IMR-90 (cell line): ENCODE results near the gene GJA8. TPM values are rescaled to one million over a fixed set of nuclear protein-coding genes. Genes with fewer than 3 reads are reported as not detected.

ENCODE experiments used
- ATAC-seq: fragments of 200-7000 bp; cut with Tn5 transposase; 2 replicates; pipeline ENCODE4 v1.9.1; 2020; ENCODE audit warnings: low read depth, mild to moderate bottlenecking, moderate library complexity
- Bru-seq: library from RNA; stranded (reverse); fragments of 400-500 nt; gene quantifications from one replicate; lab custom pipeline; 2021; lab: Mats Ljungman, UMichigan
- BruChase-seq, 2 experiments: library from RNA; stranded (reverse); fragments of 400-500 nt; gene quantifications; one replicate each; lab custom pipeline; 2021; lab: Mats Ljungman, UMichigan
- BruUV-seq: library from RNA; stranded (reverse); fragments of 400-500 nt; replicated peaks from 2 replicates; lab custom pipeline; 2021; lab: Mats Ljungman, UMichigan
- CTCF ChIA-PET: fragments of 300-600 bp; formaldehyde crosslinking; extraction: SDS; loops from one replicate; lab custom pipeline; 2021; ENCODE audit warnings: antibody characterized with exemption; lab: Yijun Ruan, JAX
- POLR2A ChIA-PET: fragments of 300-600 bp; sonication (Branson Sonifier 250); formaldehyde crosslinking; loops from one replicate; lab custom pipeline; 2022; ENCODE audit warnings: antibody characterized with exemption; ENCODE audit not compliant: unreplicated experiment; lab: Charles Lee
- DNase-seq: peaks from one replicate; pipeline ENCODE4 v3.0.0; 2013
- H2AFZ ChIP-seq: replicated peaks from 2 replicates; pipeline ENCODE3; 2013; ENCODE audit warnings: low read length, mild to moderate bottlenecking; ENCODE audit not compliant: poor library complexity
- H2AK5ac ChIP-seq: 2 replicates; pipeline ENCODE4 v1.6.1; 2013; ENCODE audit warnings: low read depth, low read length, inconsistent platforms
- H2AK9ac ChIP-seq: replicated peaks from 2 replicates; pipeline ENCODE3; 2013; ENCODE audit warnings: mild to moderate bottlenecking, low read depth, low read length, moderate library complexity; ENCODE audit not compliant: poor library complexity
- H2BK120ac ChIP-seq: 2 replicates; pipeline ENCODE4 v1.6.1; 2013; ENCODE audit warnings: low read depth, low read length, inconsistent platforms
- H2BK15ac ChIP-seq: 3 replicates; pipeline ENCODE4 v1.6.1; 2013; ENCODE audit warnings: low read depth, low read length, inconsistent platforms
- H2BK20ac ChIP-seq: 2 replicates; pipeline ENCODE4 v1.6.1; 2013; ENCODE audit warnings: low read depth, mild to moderate bottlenecking, inconsistent platforms, low read length, moderate library complexity
- H2BK5ac ChIP-seq: 2 replicates; pipeline ENCODE4 v1.6.1; 2013; ENCODE audit warnings: mild to moderate bottlenecking, low read depth, low read length, inconsistent platforms; ENCODE audit not compliant: poor library complexity, severe bottlenecking
- H3K14ac ChIP-seq: replicated peaks from 2 replicates; pipeline ENCODE4 v1.6.1; 2013; ENCODE audit warnings: low read depth, low read length, inconsistent platforms
- H3K18ac ChIP-seq: 2 replicates; pipeline ENCODE4 v1.6.1; 2013; ENCODE audit warnings: low read depth, low read length, control low read depth
- H3K23ac ChIP-seq: 2 replicates; pipeline ENCODE4 v1.6.1; 2013; ENCODE audit warnings: low read depth, low read length, inconsistent platforms
- H3K27ac ChIP-seq: 2 replicates; pipeline ENCODE4 v1.5.1; 2013; ENCODE audit warnings: mild to moderate bottlenecking, control low read depth, low read length; ENCODE audit not compliant: insufficient read depth
- H3K27me3 ChIP-seq: 2 replicates; pipeline ENCODE4 v1.6.1; 2013; ENCODE audit warnings: low read length; ENCODE audit not compliant: control insufficient read depth, insufficient read depth
- H3K36me3 ChIP-seq: 2 replicates; pipeline ENCODE4 v1.6.1; 2013; ENCODE audit warnings: low read length, mixed read lengths; ENCODE audit not compliant: control insufficient read depth, insufficient read depth
- H3K4ac ChIP-seq: 2 replicates; pipeline ENCODE4 v1.6.1; 2013; ENCODE audit warnings: low read depth, low read length, inconsistent platforms
- H3K4me1 ChIP-seq: 2 replicates; pipeline ENCODE4 v1.6.1; 2013; ENCODE audit warnings: low read length, mixed read lengths; ENCODE audit not compliant: control insufficient read depth, insufficient read depth
- H3K4me2 ChIP-seq: 2 replicates; pipeline ENCODE4 v1.6.1; 2013; ENCODE audit warnings: low read depth, mild to moderate bottlenecking, control low read depth, low read length, moderate library complexity
- H3K4me3 ChIP-seq: 2 replicates; pipeline ENCODE4 v1.5.1; 2013; ENCODE audit warnings: low read depth, mild to moderate bottlenecking, control low read depth, low read length, moderate library complexity; ENCODE audit not compliant: insufficient read depth
- H3K56ac ChIP-seq: 2 replicates; pipeline ENCODE4 v1.6.1; 2013; ENCODE audit warnings: low read length, inconsistent platforms; ENCODE audit not compliant: insufficient read depth; ENCODE audit errors: extremely low read depth
- H3K79me1 ChIP-seq, 2 experiments: 2 replicates each; pipeline ENCODE4 v1.6.1; 2013; ENCODE audit warnings: low read length in 2 of 2, inconsistent platforms in 1 of 2, low read depth in 1 of 2
- H3K9ac ChIP-seq: 2 replicates; pipeline ENCODE4 v1.6.1; 2013; ENCODE audit warnings: low read depth, low read length, control low read depth
- H3K9me1 ChIP-seq: 2 replicates; pipeline ENCODE4 v1.6.1; 2013; ENCODE audit warnings: low read length, inconsistent platforms; ENCODE audit not compliant: insufficient read depth
- H3K9me3 ChIP-seq: 2 replicates; pipeline ENCODE4 v1.6.1; 2013; ENCODE audit warnings: low read length; ENCODE audit not compliant: control insufficient read depth, insufficient read depth
- H4K20me1 ChIP-seq: 2 replicates; pipeline ENCODE4 v1.6.1; 2013; ENCODE audit warnings: low read length, inconsistent platforms; ENCODE audit not compliant: insufficient read depth
- H4K5ac ChIP-seq: 2 replicates; pipeline ENCODE4 v1.6.1; 2013; ENCODE audit warnings: mild to moderate bottlenecking, low read depth, low read length, control low read depth
- H4K8ac ChIP-seq, 2 experiments: 2 replicates each; pipeline ENCODE4 v1.6.1; 2013; ENCODE audit warnings: low read depth in 2 of 2, low read length in 2 of 2, control low read depth in 1 of 2, inconsistent platforms in 1 of 2
- H4K91ac ChIP-seq: 2 replicates; pipeline ENCODE4 v1.6.1; 2013; ENCODE audit warnings: low read depth, low read length, inconsistent platforms; ENCODE audit not compliant: insufficient read depth
- BHLHE40 ChIP-seq: fragments of 150-350 bp; IDR thresholded peaks from 2 replicates; pipeline ENCODE4 v1.6.1; 2016; ENCODE audit warnings: mild to moderate bottlenecking, low read depth, low read length
- CEBPB ChIP-seq: IDR thresholded peaks from 2 replicates; pipeline ENCODE4 v1.6.1; 2012; ENCODE audit warnings: low read depth, low read length, improper control_type of control experiment
- CHD1 ChIP-seq: IDR thresholded peaks from 2 replicates; pipeline ENCODE4 v1.6.1; 2012; ENCODE audit warnings: low read depth, low read length, improper control_type of control experiment
- CTCF ChIP-seq: conservative IDR thresholded peaks from 2 replicates; pipeline ENCODE4 v1.5.1; 2012; ENCODE audit warnings: mild to moderate bottlenecking, low read depth, low read length, improper control_type of control experiment
- ELK1 ChIP-seq: fragments of 150-350 bp; IDR thresholded peaks from 2 replicates; pipeline ENCODE4 v1.6.1; 2016; ENCODE audit warnings: low read depth, mild to moderate bottlenecking, low read length, moderate library complexity, borderline replicate concordance
- FOS ChIP-seq: fragments of 150-350 bp; IDR thresholded peaks from 2 replicates; pipeline ENCODE4 v1.6.1; 2016; ENCODE audit warnings: low read depth, low read length
- MAFK ChIP-seq: IDR thresholded peaks from 2 replicates; pipeline ENCODE4 v1.6.1; 2012; ENCODE audit warnings: low read depth, low read length, improper control_type of control experiment
- MAZ ChIP-seq: IDR thresholded peaks from 2 replicates; pipeline ENCODE4 v1.6.1; 2012; ENCODE audit warnings: low read depth, mild to moderate bottlenecking, low read length, improper control_type of control experiment, moderate library complexity, borderline replicate concordance
- MXI1 ChIP-seq: IDR thresholded peaks from 2 replicates; pipeline ENCODE4 v1.6.1; 2012; ENCODE audit warnings: low read depth, mild to moderate bottlenecking, low read length, moderate library complexity, borderline replicate concordance
- NFE2L2 ChIP-seq: fragments of 150-350 bp; IDR thresholded peaks from 2 replicates; pipeline ENCODE4 v1.6.1; 2016; ENCODE audit warnings: low read depth, mild to moderate bottlenecking, low read length
- POLR2A ChIP-seq: IDR thresholded peaks from 2 replicates; pipeline ENCODE4 v1.6.1; 2012; ENCODE audit warnings: mild to moderate bottlenecking, low read depth, low read length
- RCOR1 ChIP-seq: IDR thresholded peaks from 2 replicates; pipeline ENCODE4 v1.6.1; 2012; ENCODE audit warnings: mild to moderate bottlenecking, low read length, improper control_type of control experiment; ENCODE audit not compliant: insufficient replicate concordance
- RFX5 ChIP-seq: IDR thresholded peaks from 2 replicates; pipeline ENCODE4 v1.8.0; 2012; ENCODE audit warnings: low read depth, mild to moderate bottlenecking, low read length, moderate library complexity
- SMC3 ChIP-seq: fragments of 150-350 bp; IDR thresholded peaks from 2 replicates; pipeline ENCODE4 v1.6.1; 2016; ENCODE audit warnings: low read depth, mild to moderate bottlenecking, antibody characterized with exemption, low read length, moderate library complexity
- USF2 ChIP-seq: fragments of 150-350 bp; IDR thresholded peaks from 2 replicates; pipeline ENCODE4 v1.6.1; 2017; ENCODE audit warnings: mild to moderate bottlenecking, antibody characterized with exemption, low read length, low read depth
- WGBS, 2 experiments: methylation state at CpG; one replicate each; pipeline versions ENCODE4 v1.1.5 to v1.1.7; 2013; ENCODE audit warnings: missing lambda C conversion rate in 2 of 2; ENCODE audit not compliant: insufficient read length in 1 of 2; ENCODE audit errors: extremely low coverage in 2 of 2; 5-methylcytosine and 5-hydroxymethylcytosine counted together
- dilution Hi-C: fragments of 300-500 bp; cut with HindIII; formaldehyde crosslinking; loops from one replicate; pipeline ENCODE4 v1.14.3; 2018; ENCODE audit warnings: low sequenced_read_pairs; ENCODE audit not compliant: unreplicated experiment
- in situ Hi-C: fragments of 300-500 bp; cut with MboI; formaldehyde crosslinking; loops from 3 replicates; pipeline ENCODE4 v1.14.3; 2019; ENCODE audit warnings: low sequenced_read_pairs, inconsistent platforms, mixed read lengths
- intact Hi-C: fragments of 100-400 bp; cut with micrococcal nuclease; formaldehyde crosslinking; loops from 2 replicates; pipeline ENCODE4 v1.10.0; 2022
- long read RNA-seq: library from polyadenylated mRNA; unstranded; transcript quantifications from one replicate; pipeline ENCODE4 v2.0.0, GENCODE V29; 2021; ENCODE audit not compliant: unreplicated experiment
- polyA plus RNA-seq, 3 experiments: library from polyadenylated mRNA; depleted of rRNA; stranded (reverse); fragments of >200 nt; gene quantifications; 2 replicates each; pipeline ENCODE4 v1.2.3, GENCODE V29; 2012; ENCODE audit warnings: low replicate concordance in 1 of 3
- total RNA-seq: library from RNA; depleted of rRNA; stranded (reverse); fragments of >200 nt; gene quantifications from 2 replicates; pipeline ENCODE4 v1.2.3, GENCODE V29; 2012; rRNA removed

Gene GJA8
- total RNA-seq (not detected in 2 replicates), polyA plus RNA-seq (2012; rRNA removed) (not detected in 2 replicates), Bru-seq, nascent RNA (not detected), BruChase-seq, experiment 1, labeled RNA remaining after a 6-hour chase (not detected), BruChase-seq, experiment 2, labeled RNA remaining after a 2-hour chase (not detected)
- polyA plus RNA-seq (2012; cell fraction: cytosol; rRNA removed), result not detected in 2 replicates
- polyA plus RNA-seq (2012; cell fraction: nucleus; rRNA removed; ENCODE audit: low replicate concordance), result not detected in 2 replicates
- long read RNA-seq, result 0 reads

- H3K23ac ChIP-seq, result no peak within 1 kb of the TSS
- H3K4me3 ChIP-seq, result no peak within 1 kb of the TSS
- H3K4ac ChIP-seq, result no peak within 1 kb of the TSS
- CTCF ChIA-PET, result interaction anchor here (1.5 kb wide), 1 partner anchor 9 kb away, joined by 6 read pairs; no protein-coding TSS in a partner anchor
- H3K56ac ChIP-seq, result no peak within 1 kb of the TSS
- H4K8ac ChIP-seq, result no peak within 1 kb of the TSS
- no peak within 1 kb of the TSS for H3K27ac ChIP-seq
- intact Hi-C loops (no loop called here), dilution Hi-C loops (no loop called here), in situ Hi-C loops (no loop called here)
- no peak within 1 kb of the TSS for H2AK5ac ChIP-seq
- no peak within 1 kb of the TSS for H2AFZ ChIP-seq
- no peak within 1 kb of the TSS for H2BK20ac ChIP-seq
- H3K79me1 ChIP-seq, result no peaks in the 10 kb centered on the region
- no peaks in the 10 kb centered on the region for H3K9me3 ChIP-seq
- no peaks in the 10 kb centered on the region for H3K9me1 ChIP-seq
- POLR2A ChIA-PET, result no interaction called here
- H2BK15ac ChIP-seq, result no peak within 1 kb of the TSS
- H4K91ac ChIP-seq, result no peak within 1 kb of the TSS
- no peak within 1 kb of the TSS for H4K5ac ChIP-seq
- ATAC-seq (no peak), DNase-seq (no peak)
- no peak within 1 kb of the TSS for H2BK5ac ChIP-seq
- H2AK9ac ChIP-seq, result no peak within 1 kb of the TSS
- H3K4me1 ChIP-seq, result no peaks in the 10 kb centered on the region
- H4K20me1 ChIP-seq, result no peaks in the 10 kb centered on the region
- no peaks in the 10 kb centered on the region for H3K36me3 ChIP-seq
- H3K14ac ChIP-seq, result no peak within 1 kb of the TSS
- no TSS peak for BruUV-seq
- WGBS, 2 experiments, result no CpG with 5 or more reads among the region's 7 CpGs
- H2BK120ac ChIP-seq, result no peak within 1 kb of the TSS
- peaks cover 5% of the 10 kb centered on the region for H3K27me3 ChIP-seq
- H3K9ac ChIP-seq, result no peak within 1 kb of the TSS
- no peak within 1 kb of the TSS for H3K4me2 ChIP-seq
- no peak within 1 kb of the TSS for H3K18ac ChIP-seq
- TF ChIP-seq MAFK, result no peak
- TF ChIP-seq RCOR1, result no peak
- no peak for TF ChIP-seq RFX5
- TF ChIP-seq CHD1, result no peak
- no peak for TF ChIP-seq MXI1
- TF ChIP-seq BHLHE40, result no peak
- TF ChIP-seq POLR2A, result no peak
- no peak for TF ChIP-seq MAZ
- no peak for TF ChIP-seq CEBPB
- TF ChIP-seq NFE2L2, result no peak
- TF ChIP-seq FOS, result no peak
- no peak for TF ChIP-seq USF2
- no peak for TF ChIP-seq SMC3
- TF ChIP-seq CTCF, result no peak
- no peak for TF ChIP-seq ELK1
These were observed at the start of gene GJA8 for GRCh38 chr1:147902253-147902845. Gene GJA8, plus strand, starts transcription at chr1:147902795. Its CDS starts 5,161 bp downstream, at chr1:147907956.
